HL-60 (cell line): ENCODE measurements around the gene OGN.

ENCODE experiments used
- CTCF ChIP-seq: IDR thresholded peaks from one replicate; pipeline ENCODE4 v1.5.1; 2011; ENCODE audit warnings: low read length, control low read depth, inconsistent platforms; ENCODE audit not compliant: insufficient read depth
- GABPA ChIP-seq: IDR thresholded peaks from 2 replicates; pipeline ENCODE4 v1.6.1; 2012; ENCODE audit warnings: low read depth
- POLR2AphosphoS5 ChIP-seq: IDR thresholded peaks from 2 replicates; pipeline ENCODE4 v1.6.1; 2012; ENCODE audit warnings: low read depth
- REST ChIP-seq: IDR thresholded peaks from 2 replicates; pipeline ENCODE4 v1.6.1; 2012; ENCODE audit warnings: low read depth; ENCODE audit not compliant: insufficient replicate concordance
- SPI1 ChIP-seq: IDR thresholded peaks from 2 replicates; pipeline ENCODE4 v1.6.1; 2012; ENCODE audit warnings: low read depth, mild to moderate bottlenecking, borderline replicate concordance

- TF ChIP-seq CTCF (no peak), POLR2AphosphoS5 (no peak), REST (no peak), GABPA (no peak), SPI1 (no peak)
Observed at GRCh38 chr9:92349771-92350739, 54.3 kb downstream of the OGN start.
